HG03520 (cell line): Measurements from ENCODE around the gene HEPACAM2.

Experiments
- ATAC-seq: cut with Tn5 transposase; IDR thresholded peaks from one replicate; pipeline ENCODE4 v1.9.1; 2021; ENCODE audit warnings: mild to moderate bottlenecking, moderate library complexity; ENCODE audit not compliant: unreplicated experiment

Gene HEPACAM2

GRCh38 chr7:93226310-93226709, at the start of gene HEPACAM2:
Gene HEPACAM2, minus strand, starts transcription at chr7:93226469.
- ATAC-seq = no peak

- no peak for ATAC-seq
These were observed 39.0 kb upstream of the HEPACAM2 start for GRCh38 chr7:93265220-93265619.

- no peak for ATAC-seq
These were observed 36.3 kb upstream of the HEPACAM2 start for GRCh38 chr7:93262535-93262934.

GRCh38 chr7:93258661-93259060, 32.4 kb upstream of the HEPACAM2 start:
- ATAC-seq = no peak

- ATAC-seq = no peak
These were observed 23.4 kb upstream of the HEPACAM2 start for GRCh38 chr7:93249491-93250148.

GRCh38 chr7:93245525-93246432, 19.5 kb upstream of the HEPACAM2 start:
- ATAC-seq = no peak

- no peak for ATAC-seq
These were observed 15.8 kb upstream of the HEPACAM2 start for GRCh38 chr7:93242106-93242505.

GRCh38 chr7:93239824-93240223, 13.6 kb upstream of the HEPACAM2 start:
- no peak for ATAC-seq

GRCh38 chr7:93238748-93239147, 12.5 kb upstream of the HEPACAM2 start:
- ATAC-seq = no peak

GRCh38 chr7:93238131-93238530, 11.9 kb upstream of the HEPACAM2 start:
- no peak for ATAC-seq

- ATAC-seq = no peak
These were observed 9.3 kb upstream of the HEPACAM2 start for GRCh38 chr7:93235541-93235940.

- ATAC-seq = no peak
These were observed 6.4 kb upstream of the HEPACAM2 start for GRCh38 chr7:93232673-93233018.

- ATAC-seq = peak; percentile 99
These were observed 5.8 kb upstream of the HEPACAM2 start, which contains the start of gene VPS50 for GRCh38 chr7:93231799-93232672. Gene VPS50, plus strand, starts transcription at chr7:93232366. Its CDS starts 102 bp downstream, at chr7:93232468.

GRCh38 chr7:93231259-93231658, 5.0 kb upstream of the HEPACAM2 start:
- ATAC-seq = no peak

- ATAC-seq = no peak
These were observed 2.0 kb upstream of the HEPACAM2 start for GRCh38 chr7:93228302-93228701.

- no peak for ATAC-seq
These were observed 6.4 kb downstream of the HEPACAM2 start for GRCh38 chr7:93219868-93220267.

GRCh38 chr7:93218997-93219827, 7.1 kb downstream of the HEPACAM2 start:
- ATAC-seq = no peak

- no peak for ATAC-seq
These were observed 13.4 kb downstream of the HEPACAM2 start for GRCh38 chr7:93212881-93213280.

- no peak for ATAC-seq
These were observed 14.9 kb downstream of the HEPACAM2 start for GRCh38 chr7:93211228-93211818.

- ATAC-seq = no peak
These were observed 21.2 kb downstream of the HEPACAM2 start for GRCh38 chr7:93205046-93205445.
